Measurements from ENCODE around the gene PARK7. TPM values are rescaled to one million over a fixed set of nuclear protein-coding genes. Genes with fewer than 3 reads are reported as not detected.

Gene PARK7
- total and polyA plus RNA-seq, 4 donors = 140 to 392 (median 267) TPM

DNA sequence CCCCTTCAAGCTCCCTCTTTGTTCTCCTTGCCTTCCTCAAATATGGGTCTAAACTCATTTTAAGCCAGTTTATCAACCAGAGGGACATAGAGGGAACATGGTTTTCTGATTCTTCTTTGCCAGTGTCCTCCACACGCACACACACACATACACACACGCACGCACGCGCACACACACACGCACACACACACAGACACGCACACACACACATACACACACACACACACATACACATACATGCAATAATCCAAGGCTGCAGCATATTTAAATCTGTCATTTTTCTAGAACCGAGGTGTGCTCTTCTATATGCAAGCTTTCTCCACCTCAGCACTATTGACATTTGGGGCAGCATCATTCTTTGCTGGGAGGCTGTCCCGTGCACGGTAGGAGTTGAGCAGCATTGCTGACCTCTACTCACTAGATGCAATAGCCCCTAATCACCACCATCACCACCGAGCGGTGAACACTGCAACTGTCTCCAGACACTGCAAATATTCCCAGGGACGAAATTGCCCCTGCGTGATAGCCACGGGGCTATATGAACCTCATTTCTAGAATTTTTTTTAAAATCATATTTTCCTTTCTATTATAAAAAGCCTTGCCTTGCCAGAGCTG, 28.9 kb upstream of the PARK7 start:
- DNase-seq (no peak), ATAC-seq (ENCODE audit: insufficient read depth, low FRiP score) (no peak)
- H3K9ac ChIP-seq (ENCODE audit: insufficient read depth in 1 of 2, low read length in 2 of 2) = no peak overlapping the region
- TF ChIP-seq, protein P1, sequence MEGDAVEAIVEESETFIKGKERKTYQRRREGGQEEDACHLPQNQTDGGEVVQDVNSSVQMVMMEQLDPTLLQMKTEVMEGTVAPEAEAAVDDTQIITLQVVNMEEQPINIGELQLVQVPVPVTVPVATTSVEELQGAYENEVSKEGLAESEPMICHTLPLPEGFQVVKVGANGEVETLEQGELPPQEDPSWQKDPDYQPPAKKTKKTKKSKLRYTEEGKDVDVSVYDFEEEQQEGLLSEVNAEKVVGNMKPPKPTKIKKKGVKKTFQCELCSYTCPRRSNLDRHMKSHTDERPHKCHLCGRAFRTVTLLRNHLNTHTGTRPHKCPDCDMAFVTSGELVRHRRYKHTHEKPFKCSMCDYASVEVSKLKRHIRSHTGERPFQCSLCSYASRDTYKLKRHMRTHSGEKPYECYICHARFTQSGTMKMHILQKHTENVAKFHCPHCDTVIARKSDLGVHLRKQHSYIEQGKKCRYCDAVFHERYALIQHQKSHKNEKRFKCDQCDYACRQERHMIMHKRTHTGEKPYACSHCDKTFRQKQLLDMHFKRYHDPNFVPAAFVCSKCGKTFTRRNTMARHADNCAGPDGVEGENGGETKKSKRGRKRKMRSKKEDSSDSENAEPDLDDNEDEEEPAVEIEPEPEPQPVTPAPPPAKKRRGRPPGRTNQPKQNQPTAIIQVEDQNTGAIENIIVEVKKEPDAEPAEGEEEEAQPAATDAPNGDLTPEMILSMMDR (IDR thresholded peaks at IDR 0.05; ENCODE audit: control extremely low read depth, extremely low read depth) = no peak
- peaks cover 0 to 39% (median 22%) of the 10 kb centered on the region in 3 donors for H3K27me3 ChIP-seq (ENCODE audit: control insufficient read depth in 3 of 3, insufficient read depth in 3 of 3, low read length in 2 of 3)
- no peaks in the 10 kb centered on the region for H3K4me1 ChIP-seq (ENCODE audit: control insufficient read depth in 5 of 5, insufficient read depth in 5 of 5, low read length in 5 of 5)
- no peaks in the 10 kb centered on the region for H3K36me3 ChIP-seq (ENCODE audit: control insufficient read depth in 4 of 4, insufficient read depth in 4 of 4, low read length in 4 of 4)
- no peak overlapping the region for H3K4me3 ChIP-seq
- WGBS, 2 donors = 81 to 82% methylated on average over 15 of the region's 15 CpGs
- H3K9me3 ChIP-seq (ENCODE audit: control insufficient read depth in 4 of 4, insufficient read depth in 3 of 4, low read length in 3 of 4) = no peaks in the 10 kb centered on the region
- H3K27ac ChIP-seq (ENCODE audit: low read depth in 1 of 2, low read length in 1 of 2) = no peak overlapping the region

DNA sequence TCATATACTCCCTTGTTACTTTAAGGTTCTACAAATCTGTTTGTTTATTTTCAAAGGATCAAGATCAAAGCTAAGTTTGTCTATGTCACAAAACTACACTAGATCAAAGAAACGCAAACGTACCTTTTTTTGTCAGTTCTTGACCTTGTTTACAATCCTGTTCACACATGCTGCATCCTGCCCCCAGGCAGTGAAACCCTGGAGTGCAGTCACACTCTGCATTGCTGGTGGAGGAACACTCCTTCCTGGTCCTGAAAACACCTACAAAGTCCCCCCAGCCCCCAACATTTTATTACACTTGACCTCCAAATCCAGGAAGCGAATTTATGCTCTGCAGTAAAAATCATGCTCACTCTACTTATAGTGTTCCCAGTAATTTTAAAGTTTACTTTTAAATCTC, 23.4 kb upstream of the PARK7 start:
- ATAC-seq (ENCODE audit: insufficient read depth, low FRiP score) (no peak), DNase-seq (no peak)
- Histone ChIP-seq H3K4me3 (no peak overlapping the region), H3K27ac (ENCODE audit: low read depth in 1 of 2, low read length in 1 of 2) (no peak overlapping the region), H3K4me1 (ENCODE audit: control insufficient read depth in 5 of 5, insufficient read depth in 5 of 5, low read length in 5 of 5) (peaks cover 0 to 7% (median 0%) of the 10 kb centered on the region in 5 donors), H3K36me3 (ENCODE audit: control insufficient read depth in 4 of 4, insufficient read depth in 4 of 4, low read length in 4 of 4) (no peaks in the 10 kb centered on the region), H3K9me3 (ENCODE audit: control insufficient read depth in 4 of 4, insufficient read depth in 3 of 4, low read length in 3 of 4) (no peaks in the 10 kb centered on the region), H3K9ac (ENCODE audit: insufficient read depth in 1 of 2, low read length in 2 of 2) (no peak overlapping the region), H3K27me3 (ENCODE audit: control insufficient read depth in 3 of 3, insufficient read depth in 3 of 3, low read length in 2 of 3) (peaks cover 0 to 56% (median 55%) of the 10 kb centered on the region in 3 donors)
- TF ChIP-seq, protein P1 (IDR thresholded peaks at IDR 0.05; ENCODE audit: control extremely low read depth, extremely low read depth) = no peak
- WGBS, 2 donors = 47 to 74% methylated on average over 3 of the region's 3 CpGs

DNA sequence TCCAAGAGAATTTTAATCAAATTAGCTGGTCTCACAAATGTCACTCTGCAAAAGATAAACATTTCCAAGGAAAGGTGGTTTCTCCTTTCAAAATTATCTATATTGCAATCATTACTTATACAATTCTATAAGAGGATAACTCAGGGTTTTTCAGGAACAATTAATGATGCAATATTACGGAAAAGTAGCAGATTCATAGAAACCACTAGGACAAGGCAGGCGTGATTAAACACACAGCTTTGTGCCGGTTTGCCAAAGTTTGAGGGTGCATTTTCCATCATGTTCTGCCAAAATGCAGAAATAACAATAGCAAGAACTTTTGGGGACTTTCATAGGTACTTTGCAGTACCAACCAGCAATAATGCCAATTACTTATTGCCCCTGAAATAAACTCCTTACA, 21.5 kb upstream of the PARK7 start:
- peaks cover 0 to 60% (median 58%) of the 10 kb centered on the region in 3 donors for H3K27me3 ChIP-seq (ENCODE audit: control insufficient read depth in 3 of 3, insufficient read depth in 3 of 3, low read length in 2 of 3)
- WGBS, 2 donors = 39 to 52% methylated on average over 3 of the region's 3 CpGs
- H3K4me1 ChIP-seq (ENCODE audit: control insufficient read depth in 5 of 5, insufficient read depth in 5 of 5, low read length in 5 of 5) = peaks cover 0 to 7% (median 0%) of the 10 kb centered on the region in 5 donors
- TF ChIP-seq, protein P1 (IDR thresholded peaks at IDR 0.05; ENCODE audit: control extremely low read depth, extremely low read depth) = no peak
- H3K9me3 ChIP-seq (ENCODE audit: control insufficient read depth in 4 of 4, insufficient read depth in 3 of 4, low read length in 3 of 4) = no peaks in the 10 kb centered on the region
- ATAC-seq (ENCODE audit: insufficient read depth, low FRiP score) (no peak), DNase-seq (no peak)
- no peaks in the 10 kb centered on the region for H3K36me3 ChIP-seq (ENCODE audit: control insufficient read depth in 4 of 4, insufficient read depth in 4 of 4, low read length in 4 of 4)
- no peak overlapping the region for H3K9ac ChIP-seq (ENCODE audit: insufficient read depth in 1 of 2, low read length in 2 of 2)
- H3K4me3 ChIP-seq = no peak overlapping the region
- H3K27ac ChIP-seq (ENCODE audit: low read depth in 1 of 2, low read length in 1 of 2) = no peak overlapping the region

Data from lung (tissue), 12 donors.